Measurements from ENCODE around the gene COL8A2.

DNA sequence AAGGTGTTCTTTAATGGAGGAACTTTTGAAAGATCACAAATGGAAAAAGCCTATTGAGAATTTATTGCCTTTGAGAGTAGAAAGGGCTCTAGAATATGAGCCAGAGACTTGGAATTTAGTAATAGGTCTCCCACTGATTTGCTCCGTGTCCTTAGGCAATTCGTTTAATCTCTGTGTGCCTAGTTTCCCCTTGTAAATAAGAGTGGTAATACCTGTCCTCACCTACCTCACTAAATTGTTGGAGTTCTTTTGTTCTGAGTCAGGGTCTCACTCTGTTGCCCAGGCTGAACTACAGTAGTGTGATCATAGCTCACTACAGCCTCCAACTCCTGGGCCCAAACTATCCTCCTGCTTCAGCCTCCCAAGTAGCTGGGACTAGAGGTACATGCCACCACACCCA lies 56.2 kb downstream of the COL8A2 start:
- TF ChIP-seq, protein P1, sequence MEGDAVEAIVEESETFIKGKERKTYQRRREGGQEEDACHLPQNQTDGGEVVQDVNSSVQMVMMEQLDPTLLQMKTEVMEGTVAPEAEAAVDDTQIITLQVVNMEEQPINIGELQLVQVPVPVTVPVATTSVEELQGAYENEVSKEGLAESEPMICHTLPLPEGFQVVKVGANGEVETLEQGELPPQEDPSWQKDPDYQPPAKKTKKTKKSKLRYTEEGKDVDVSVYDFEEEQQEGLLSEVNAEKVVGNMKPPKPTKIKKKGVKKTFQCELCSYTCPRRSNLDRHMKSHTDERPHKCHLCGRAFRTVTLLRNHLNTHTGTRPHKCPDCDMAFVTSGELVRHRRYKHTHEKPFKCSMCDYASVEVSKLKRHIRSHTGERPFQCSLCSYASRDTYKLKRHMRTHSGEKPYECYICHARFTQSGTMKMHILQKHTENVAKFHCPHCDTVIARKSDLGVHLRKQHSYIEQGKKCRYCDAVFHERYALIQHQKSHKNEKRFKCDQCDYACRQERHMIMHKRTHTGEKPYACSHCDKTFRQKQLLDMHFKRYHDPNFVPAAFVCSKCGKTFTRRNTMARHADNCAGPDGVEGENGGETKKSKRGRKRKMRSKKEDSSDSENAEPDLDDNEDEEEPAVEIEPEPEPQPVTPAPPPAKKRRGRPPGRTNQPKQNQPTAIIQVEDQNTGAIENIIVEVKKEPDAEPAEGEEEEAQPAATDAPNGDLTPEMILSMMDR (IDR thresholded peaks at IDR 0.05) = no peak
- no peak for TF ChIP-seq POLR2A (IDR thresholded peaks at IDR 0.05)

Measured in prostate gland (tissue), 2 donors.